ENCODE results near the gene WWTR1.

GRCh38 chr3:149567381-149567780 is 90.4 kb downstream of the WWTR1 start:
- TF ChIP-seq CTCF (conservative IDR thresholded peaks at IDR 0.05) (no peak), EZH2 (IDR thresholded peaks at IDR 0.05; ENCODE audit: low read depth) (no peak)
